T-helper 9 cell (primary cell): ENCODE results near the gene CDHR5.

ENCODE experiments used
- DNase-seq: peaks from one replicate; pipeline ENCODE4 v3.0.0-alpha.2; 2020

Gene CDHR5

DNA sequence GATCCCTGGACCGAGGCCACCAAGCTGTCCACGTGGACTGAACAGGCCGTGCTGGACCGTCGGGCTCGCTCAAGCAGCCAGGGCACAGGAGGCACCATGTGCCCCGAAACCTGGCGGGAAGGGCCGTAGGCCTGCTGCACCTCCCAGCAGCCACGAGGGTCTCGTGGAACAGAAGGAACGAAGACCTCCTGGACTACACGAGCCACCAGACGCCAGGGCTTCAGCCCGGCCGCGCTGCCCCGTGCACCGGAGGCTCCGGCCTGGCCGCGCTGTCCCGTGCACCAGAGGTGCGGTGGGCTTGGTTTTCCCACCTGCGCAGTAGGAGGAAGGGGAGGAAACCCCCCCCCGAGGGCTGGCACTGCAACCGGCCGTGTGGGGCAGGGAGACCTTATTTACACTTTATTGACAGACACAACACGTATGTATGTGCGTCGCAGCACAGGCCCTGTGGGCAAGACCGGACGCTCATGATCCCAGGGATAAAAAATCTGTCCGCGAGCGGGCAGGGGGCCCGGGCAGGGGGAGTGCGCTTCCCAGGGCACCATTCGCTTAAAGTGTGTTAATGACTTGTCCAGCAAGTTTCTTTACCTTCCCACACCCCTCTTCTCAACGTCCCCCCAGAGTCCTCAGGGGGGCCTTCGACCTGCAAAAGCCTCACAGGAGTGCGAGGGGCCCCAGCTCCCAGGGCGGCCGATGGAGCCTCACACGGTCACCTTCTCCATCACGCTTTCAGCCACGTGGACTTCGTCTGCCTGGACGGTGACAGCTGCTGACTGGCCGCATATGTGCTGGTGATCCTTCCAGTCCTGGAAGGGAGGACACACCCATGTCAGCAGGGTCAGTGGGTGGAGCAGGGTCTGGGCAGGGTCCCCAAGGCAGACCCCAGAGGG lies 19.3 kb upstream of the CDHR5 start:
- DNase-seq = no peak

DNA sequence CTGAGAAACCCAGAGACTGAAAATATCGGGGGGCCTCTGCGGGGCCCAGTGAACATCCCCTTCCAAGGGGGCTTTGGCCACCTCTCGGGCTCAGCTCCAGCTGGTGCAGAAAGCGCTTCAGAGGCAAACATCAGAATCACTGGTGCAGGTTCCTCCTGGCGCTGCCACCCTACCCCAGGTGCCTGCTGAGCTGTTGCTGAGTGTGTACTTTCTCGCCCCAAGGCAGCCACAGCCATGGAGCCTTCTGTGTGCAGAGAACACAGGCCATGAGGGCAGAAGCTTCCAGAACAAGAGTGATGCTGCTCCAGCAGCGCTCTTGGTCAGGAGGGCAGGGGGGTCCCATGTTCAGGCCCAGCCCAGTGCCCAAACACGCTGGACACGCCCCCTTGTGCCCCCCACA lies 18.6 kb upstream of the CDHR5 start:
- no peak for DNase-seq

DNA sequence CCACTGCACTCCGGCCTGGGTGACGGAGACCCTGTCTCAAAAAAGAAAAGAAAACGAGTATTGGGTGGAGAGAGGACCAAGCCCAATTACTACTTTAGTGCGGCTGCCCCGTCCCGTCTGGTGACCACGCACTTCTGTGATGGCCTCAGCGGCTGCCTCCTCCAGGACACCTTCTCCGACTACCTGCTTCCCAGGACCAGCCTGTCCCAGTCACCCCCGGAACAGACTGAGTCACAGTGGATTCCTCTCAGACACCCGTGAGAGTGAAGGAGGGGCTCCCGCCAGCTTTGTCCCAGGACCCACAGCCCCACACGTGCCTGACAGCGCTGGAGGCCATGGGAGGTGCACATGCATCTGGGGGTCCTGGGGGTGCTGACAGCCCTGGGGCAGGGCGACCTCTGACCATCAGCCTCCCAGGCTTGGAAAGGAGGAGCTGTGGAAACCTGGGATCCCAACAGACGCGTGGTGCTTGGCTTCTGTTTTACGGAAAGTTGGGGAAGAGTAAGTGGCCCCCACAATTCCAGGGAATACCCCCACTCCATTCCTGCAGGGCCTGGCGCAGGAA lies 17.1 kb upstream of the CDHR5 start:
- no peak for DNase-seq

DNA sequence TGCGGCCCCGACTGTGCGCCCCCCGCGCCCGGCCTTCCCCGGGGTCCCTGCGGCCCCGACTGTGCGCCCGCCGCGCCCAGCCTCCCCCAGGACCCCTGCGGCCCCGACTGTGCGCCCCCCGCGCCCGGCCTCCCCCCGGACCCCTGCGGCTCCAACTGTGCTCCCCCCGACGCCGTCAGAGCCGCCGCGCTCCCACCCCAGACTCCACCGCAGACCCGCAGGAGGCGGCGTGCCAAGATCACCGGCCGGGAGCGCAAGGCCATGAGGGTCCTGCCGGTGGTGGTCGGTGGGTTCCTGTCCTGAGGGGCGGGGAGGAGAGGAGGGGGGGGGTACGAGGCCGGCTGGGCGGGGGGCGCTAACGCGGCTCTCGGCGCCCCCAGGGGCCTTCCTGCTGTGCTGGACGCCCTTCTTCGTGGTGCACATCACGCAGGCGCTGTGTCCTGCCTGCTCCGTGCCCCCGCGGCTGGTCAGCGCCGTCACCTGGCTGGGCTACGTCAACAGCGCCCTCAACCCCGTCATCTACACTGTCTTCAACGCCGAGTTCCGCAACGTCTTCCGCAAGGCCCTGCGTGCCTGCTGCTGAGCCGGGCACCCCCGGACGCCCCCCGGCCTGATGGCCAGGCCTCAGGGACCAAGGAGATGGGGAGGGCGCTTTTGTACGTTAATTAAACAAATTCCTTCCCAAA lies 15.4 kb upstream of the CDHR5 start:
- DNase-seq = no peak

DNA sequence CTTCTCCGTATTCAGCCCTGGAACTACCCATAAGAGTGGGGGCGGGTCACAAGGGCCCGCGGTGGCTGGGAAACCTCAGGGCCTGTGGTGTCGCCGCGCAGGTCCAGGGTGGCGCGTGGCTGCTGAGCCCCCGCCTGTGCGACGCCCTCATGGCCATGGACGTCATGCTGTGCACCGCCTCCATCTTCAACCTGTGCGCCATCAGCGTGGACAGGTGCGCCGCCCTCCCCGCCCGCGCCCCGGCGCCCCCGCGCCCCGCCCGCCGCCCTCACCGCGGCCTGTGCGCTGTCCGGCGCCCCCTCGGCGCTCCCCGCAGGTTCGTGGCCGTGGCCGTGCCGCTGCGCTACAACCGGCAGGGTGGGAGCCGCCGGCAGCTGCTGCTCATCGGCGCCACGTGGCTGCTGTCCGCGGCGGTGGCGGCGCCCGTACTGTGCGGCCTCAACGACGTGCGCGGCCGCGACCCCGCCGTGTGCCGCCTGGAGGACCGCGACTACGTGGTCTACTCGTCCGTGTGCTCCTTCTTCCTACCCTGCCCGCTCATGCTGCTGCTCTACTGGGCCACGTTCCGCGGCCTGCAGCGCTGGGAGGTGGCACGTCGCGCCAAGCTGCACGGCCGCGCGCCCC lies 14.7 kb upstream of the CDHR5 start:
- no peak for DNase-seq

DNA sequence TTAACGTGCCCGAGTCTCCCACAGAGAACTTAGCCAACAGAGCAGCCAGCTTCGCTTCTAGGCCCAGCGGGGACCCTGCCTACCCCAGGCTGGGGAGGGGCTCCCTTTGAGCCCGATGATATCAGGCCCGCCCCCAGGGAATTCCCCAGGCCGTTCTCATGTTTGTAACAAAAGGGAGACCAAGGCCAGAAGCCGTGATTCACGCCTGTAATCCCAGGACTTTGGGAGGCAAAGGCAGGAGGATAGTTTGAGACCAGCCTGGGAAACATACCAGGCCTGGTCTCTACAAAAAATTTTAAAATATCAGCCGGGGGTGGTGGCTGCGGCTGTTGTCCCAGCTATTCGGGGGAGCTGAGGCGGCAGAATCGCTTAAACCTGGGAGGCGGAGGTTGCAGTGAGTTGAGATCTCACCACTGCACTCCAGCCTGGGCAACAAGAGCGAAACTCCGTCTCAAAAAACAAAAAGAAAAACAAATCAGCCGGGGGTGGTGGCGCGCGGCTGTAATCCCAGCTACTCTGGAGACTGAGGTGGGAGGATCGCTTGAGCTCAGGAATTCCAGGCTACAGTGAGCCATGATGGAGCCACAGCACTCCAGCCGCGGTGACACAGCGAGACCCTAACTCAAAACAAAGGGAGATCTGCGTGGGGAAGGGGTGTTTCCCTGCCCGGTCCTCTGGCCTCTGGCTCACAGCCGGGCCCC lies 14.0 kb upstream of the CDHR5 start:
- no peak for DNase-seq

DNA sequence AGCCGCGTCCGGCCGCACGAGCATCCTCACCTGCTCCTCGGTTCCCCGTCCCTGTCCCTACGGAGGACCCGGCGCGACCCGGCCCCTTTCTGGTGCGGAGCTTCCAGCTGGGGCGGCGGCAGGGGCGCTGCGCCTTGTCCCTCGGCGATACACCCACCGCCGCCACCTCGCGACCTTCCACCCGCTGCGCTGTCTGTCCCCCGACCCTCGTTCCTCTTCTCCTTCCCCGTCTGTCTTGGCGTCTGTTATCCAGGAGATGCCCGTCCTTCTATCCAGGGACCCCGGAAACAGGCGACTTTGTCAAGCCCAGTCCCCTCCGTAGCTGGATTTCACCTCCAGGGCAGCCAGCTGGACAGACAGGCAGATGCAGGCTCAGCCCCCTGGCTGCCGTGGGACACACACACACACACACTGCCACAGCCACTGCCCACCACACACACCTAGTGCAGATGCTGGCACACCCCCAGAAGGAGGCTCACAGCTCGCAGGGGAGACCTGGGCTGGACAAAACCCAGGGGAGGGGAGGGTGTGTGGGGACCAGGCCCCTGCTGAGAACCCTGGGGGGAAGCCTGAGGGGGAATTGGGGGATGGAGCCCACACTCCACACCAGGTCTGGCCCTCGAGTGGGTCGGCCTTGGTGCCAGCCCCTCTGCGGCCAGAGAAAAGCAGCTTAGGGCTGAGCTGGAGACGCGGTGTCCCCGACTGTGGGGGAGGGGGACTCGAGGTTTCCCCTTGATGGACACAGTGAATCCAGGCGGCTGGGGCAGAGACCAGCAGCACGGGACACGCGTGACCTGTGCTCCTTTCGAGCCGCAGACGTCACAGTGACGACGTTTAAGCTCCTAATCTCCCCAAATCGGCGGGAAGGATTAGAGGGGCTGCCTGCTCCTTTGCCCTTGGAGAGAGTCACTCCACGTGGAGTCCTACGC lies 13.1 kb upstream of the CDHR5 start:
- DNase-seq = no peak

DNA sequence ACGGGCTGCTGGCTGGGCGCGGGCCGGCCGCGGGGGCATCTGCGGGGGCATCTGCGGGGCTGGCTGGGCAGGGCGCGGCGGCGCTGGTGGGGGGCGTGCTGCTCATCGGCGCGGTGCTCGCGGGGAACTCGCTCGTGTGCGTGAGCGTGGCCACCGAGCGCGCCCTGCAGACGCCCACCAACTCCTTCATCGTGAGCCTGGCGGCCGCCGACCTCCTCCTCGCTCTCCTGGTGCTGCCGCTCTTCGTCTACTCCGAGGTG lies 12.5 kb upstream of the CDHR5 start:
- DNase-seq = no peak

DNA sequence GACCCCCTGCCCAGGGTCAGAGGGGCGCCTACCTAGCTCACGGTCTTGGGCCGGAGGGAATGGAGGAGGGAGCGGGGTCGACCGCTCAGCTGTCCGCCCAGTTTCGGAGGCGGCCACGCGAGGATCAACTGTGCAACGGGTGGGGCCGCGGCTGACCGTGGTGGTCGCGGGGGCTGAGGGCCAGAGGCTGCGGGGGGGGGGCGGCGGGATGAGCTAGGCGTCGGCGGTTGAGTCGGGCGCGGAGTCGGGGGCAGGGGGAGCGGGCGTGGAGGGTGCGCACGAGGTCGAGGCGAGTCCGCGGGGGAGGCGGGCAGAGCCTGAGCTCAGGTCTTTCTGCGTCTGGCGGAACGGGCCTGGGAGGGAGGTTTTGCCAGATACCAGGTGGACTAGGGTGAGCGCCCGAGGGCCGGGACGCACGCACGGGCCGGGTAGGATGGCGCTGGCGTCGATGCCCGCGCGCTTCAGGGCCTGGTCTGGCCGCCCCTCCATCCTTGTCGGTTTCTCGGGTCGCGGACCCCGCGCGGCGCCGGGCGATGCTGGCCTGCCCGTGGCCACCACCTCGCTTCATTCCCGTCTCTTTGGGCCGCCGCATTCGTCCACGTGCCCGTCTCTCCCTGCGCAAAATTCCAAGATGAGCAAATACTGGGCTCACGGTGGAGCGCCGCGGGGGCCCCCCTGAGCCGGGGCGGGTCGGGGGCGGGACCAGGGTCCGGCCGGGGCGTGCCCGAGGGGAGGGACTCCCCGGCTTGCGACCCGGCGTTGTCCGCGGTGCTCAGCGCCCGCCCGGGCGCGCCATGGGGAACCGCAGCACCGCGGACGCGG lies 12.0 kb upstream of the CDHR5 start, which contains the start of gene DRD4:
TSS of gene DRD4 (plus strand) at position 759 of the 822 bp plus-strand sequence. CDS start at position 795, 36 bp downstream.
- DNase-seq = no peak

DNA sequence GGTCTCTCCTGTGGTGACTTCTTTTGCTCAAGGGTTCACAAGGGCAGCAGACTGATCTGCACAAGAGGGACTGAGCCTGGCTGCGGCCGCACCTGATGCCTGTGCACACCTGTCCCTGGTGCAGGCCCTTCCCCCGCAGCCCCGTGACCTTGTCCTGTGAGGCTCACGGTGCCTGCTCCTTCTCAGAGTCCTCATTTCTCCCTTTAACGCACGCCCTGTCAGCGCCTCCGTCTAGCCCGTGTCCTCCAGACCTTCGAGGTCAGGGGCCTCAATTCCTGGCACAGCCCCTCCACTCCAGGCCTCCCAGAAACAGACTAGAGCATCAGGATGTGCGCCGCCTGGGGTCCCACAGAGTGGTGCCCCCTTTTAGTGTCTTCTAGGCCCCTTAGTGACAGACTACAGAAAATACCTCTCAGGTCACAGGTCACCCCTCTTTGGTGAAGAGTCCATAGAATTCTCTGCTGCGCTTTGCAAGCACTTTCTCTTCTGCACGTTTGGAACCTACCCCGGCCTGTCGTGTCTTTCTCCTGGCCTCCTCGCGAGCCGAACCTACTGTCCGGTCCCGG lies 11.3 kb upstream of the CDHR5 start:
- DNase-seq = no peak

DNA sequence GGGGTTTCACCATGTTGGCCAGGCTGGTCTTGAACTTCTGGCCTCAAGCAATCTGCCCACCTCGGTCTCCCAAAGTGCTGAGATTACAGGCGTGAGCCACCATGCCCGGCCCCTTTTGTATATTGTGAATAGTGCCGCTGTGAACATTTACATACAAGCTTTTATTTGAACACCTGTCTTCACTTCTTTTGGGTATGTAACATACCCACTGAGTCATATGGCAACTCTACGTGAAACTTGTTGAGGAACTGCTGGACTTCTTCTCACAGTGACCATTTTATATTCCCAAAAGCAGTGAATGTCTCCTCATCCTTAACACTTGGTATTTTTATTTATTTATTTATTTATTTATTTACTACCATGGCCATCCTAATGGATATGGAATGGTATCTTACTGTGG lies 6.1 kb upstream of the CDHR5 start:
- no peak for DNase-seq

DNA sequence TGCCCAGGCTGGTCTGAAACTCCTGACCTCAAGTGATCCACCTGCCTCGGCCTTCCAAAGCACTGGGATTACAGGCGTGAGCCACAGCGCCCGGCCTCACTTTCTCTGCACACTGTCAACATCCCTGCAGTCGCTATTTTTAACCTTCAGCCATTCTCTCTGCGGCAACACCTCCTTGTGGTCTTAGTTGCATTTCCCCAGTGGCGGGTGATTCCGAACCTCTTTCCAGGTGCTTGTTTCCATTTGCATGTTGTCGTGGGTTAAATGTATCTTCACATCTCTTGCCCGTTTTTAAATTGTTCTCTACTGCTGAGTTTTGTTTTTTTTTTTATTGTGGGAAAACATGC lies 4.5 kb upstream of the CDHR5 start:
- DNase-seq = no peak

DNA sequence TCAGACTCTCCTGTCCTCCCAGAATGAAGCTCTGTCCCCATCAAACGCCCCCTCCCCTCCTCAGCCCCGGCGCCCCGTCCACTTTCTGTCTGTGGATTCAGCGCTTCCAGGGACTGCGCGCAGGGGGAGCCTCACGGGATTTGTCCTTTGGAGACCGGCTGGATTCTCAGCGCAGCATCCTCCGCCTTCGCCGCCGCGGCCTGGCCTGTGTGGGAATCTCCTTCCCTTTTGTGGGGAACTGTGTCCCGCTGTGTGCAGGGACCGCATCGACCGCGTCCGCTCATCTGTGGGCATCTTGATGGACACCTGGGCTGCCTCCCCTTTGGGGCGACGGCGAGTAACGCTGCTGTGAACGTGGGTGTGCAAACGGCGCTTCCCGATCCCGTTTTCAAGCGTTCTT lies 3.3 kb upstream of the CDHR5 start:
- DNase-seq = no peak

DNA sequence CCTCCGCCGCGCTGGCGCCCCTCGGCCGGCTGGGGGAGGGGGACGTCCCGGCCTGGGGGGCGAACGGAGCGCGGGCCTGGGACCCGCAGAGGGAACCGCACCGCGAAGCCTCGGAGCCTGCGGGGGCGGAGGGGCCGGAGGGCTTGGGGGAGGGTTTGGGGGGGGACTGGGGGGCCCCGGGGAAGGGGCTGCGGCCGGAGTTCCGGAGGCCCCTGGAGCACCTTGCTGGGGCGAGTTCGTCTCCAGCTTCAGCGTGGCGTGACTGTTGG lies 2.5 kb upstream of the CDHR5 start:
- DNase-seq = no peak

DNA sequence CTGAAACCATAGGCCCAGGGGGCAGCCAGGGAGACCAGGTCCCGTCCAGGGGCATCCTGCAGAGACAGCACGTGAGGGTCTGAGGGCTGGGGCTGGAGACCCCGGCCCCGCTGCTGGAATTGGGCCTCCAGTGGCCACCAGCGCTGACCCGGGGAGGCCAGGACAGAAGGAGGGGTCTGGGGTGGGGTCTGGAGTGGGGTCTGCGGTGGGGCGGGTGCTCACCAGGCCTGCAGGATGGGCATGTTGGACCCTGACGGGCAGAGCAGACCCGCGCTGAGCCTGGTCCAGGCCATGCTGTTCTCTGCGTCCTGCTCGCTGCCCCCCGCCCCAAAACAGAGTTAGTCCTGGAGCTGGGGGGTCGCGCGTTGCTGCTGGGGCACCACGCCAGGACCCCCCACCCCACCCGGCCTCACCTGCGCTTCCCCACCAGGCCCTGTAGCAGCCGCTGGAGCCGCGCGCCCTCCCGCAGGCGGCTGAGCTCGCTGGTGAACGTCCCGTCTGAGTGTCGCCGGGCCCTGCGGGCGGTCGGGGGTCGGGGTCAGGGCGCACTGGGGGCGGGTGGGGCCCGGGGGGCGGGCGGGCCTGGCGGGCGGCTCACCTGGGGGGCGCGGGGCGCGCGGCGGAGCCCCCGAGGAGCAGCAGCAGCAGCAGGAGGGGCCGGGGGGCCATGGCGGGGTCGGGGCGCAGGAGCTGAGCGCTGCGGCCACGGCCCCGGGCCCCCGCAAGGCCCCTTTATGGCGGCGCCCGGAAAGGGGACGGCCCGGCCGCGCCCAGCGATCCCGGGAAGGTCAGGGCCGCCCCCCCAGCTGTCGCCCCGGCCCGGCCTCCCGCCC lies 1.9 kb upstream of the CDHR5 start, which contains the start of gene SCT:
TSS of gene SCT (minus strand) at position 707 of the 833 bp plus-strand sequence. CDS start at position 669, 38 bp downstream.
- DNase-seq = no peak

DNA sequence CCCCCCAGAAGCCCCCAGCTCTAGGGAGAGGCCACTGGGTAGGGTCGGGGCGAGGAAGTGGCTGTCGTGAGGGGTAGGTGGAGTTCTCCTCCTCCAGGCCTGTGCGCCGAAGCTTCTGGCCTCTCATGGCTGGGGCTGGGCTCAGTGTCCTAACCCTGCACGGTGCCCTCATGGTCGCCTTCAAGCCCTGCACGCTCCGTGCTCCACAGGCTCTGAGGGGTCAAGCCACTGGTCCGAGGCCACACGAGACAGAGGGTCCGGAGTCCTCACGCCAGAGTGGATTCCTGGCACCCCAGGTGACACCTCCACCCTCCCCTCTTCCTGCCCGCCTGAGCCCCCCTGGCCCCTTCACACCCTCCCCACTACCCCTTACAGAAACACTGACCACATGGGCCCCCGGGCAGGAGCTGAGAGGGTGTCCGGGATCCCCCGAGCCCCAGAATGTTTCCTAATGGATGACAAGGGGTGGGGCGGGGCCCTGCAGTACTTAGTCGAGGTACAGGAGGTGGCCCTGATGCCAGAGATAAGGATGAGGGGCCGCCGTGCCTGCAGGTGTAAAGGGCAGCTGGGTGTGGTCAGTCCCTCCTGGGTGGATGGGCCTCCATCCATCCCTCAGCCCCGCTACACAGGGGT lies 997 bp upstream of the CDHR5 start:
- DNase-seq = no peak

DNA sequence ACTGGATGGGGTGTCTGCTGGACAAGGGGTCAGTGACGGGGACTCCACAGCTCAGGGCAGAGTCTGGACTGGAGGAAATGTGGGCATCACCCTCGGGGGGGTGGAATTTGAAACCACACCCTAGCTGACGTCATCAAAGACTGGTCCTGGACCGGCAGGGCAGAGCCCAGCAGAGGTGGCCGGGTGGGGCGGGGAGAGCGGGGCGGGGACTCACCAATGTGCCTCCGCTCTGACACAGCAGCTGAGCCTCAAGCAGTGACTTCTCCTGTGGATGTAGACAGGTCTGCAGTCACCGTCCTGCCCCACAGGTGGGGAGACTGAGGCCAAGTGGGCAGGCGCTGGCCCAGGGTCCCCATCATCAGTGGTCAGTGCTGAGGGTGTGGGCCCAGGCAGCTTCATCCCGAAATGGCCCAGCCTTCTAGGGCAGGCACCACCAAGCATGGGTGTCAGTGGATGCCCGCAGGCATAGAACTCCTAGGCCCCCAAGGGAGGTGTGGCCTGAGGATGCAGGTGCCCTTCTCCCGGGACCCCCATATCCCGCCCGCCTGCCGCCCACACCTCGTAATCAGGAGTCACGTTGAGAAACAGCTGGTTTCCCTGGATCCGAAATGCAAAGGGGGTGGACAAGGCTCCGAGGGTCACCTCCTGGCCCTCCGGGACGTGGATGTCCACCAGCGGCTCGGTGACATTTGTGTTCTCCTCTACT lies 603 bp downstream of the CDHR5 start:
- DNase-seq = no peak

DNA sequence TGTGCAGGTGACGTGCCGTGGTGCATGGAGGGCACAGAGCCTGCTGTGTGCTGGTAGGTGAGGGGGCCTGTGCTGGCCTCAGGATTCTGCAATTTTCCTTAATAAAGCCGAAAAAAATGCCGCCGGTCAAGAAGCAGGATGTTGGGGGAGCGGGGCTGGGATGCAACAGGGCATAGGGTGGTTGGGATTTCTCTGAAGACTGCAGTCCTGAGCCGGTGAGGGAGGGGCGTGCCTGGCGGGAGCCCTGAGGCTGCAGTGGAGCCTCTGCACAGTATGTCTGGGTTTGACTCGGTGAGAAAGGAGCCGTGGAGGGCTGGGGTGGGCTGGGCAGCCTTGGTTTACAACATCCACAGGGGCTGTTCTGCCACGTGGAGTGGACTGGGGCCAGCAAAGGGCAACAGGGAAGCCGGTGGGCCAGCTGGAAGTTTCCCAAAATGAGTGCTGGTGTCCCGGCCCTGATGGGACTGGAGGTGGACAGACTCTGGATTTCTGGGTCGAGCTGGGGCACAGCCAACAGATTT lies 1.3 kb downstream of the CDHR5 start:
- DNase-seq = no peak

DNA sequence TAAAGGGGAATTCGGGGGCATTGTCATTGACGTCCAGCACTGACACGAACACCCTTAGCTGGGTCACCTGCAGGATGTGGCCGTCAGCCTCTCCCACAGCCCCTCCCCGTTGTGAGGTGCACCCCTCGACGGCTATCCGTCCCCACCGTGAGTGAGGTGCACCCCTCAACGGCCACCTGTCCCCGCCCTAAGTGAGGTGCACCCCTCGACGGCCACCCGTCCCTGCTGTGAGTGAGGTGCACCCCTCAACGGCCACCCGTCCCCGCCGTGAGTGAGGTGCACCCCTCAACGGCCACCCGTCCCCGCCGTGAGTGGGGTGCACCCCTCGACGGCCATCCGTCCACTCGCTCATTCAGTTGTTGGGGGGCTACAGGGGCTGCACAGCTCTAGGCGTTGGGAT lies 2.9 kb downstream of the CDHR5 start:
- no peak for DNase-seq
